ENCODE results near the gene MAPK8IP3.

Gene MAPK8IP3

GRCh38 chr16:1752853-1753252 lies 46.9 kb downstream of the MAPK8IP3 start:
- Histone ChIP-seq H3K27me3 (replicated peaks in 2 of 5; ENCODE audit: control insufficient read depth in 4 of 5, insufficient read depth in 5 of 5, low read length in 4 of 5) (no peaks in the 10 kb centered on the region), H3K9me3 (ENCODE audit: control extremely low read depth in 1 of 5, control insufficient read depth in 4 of 5, insufficient read depth in 2 of 5, low read depth in 1 of 5, low read length in 4 of 5) (no peaks in the 10 kb centered on the region), H3K4me3 (ENCODE audit: control insufficient read depth in 1 of 7, extremely low read depth in 1 of 7, insufficient read depth in 4 of 7, low read depth in 2 of 7, low read length in 6 of 7) (no peak overlapping the region), H3K27ac (ENCODE audit: insufficient read depth in 1 of 2, low read depth in 1 of 2, low read length in 2 of 2, poor library complexity in 1 of 2, severe bottlenecking in 2 of 2) (no peak overlapping the region), H3K4me1 (ENCODE audit: control extremely low read depth in 1 of 4, control insufficient read depth in 4 of 4, insufficient read depth in 4 of 4, low read length in 3 of 4) (no peaks in the 10 kb centered on the region), H3K36me3 (ENCODE audit: control insufficient read depth in 4 of 4, insufficient read depth in 4 of 4, low read length in 3 of 4) (peaks cover 6 to 71% (median 44%) of the 10 kb centered on the region in 4 experiments)
- WGBS (ENCODE audit: insufficient coverage), result 96% methylated on average over 13 of the region's 14 CpGs
- POLR2A ChIA-PET, result no interaction called here
- CTCF ChIA-PET, result no interaction called here
- DNase-seq, result no peak

- no peak overlapping the region for H3K4me3 ChIP-seq (ENCODE audit: control insufficient read depth in 1 of 7, extremely low read depth in 1 of 7, insufficient read depth in 4 of 7, low read depth in 2 of 7, low read length in 6 of 7)
- peaks cover 6 to 66% (median 44%) of the 10 kb centered on the region in 4 experiments for H3K36me3 ChIP-seq (ENCODE audit: control insufficient read depth in 4 of 4, insufficient read depth in 4 of 4, low read length in 3 of 4)
- H3K9me3 ChIP-seq (ENCODE audit: control extremely low read depth in 1 of 5, control insufficient read depth in 4 of 5, insufficient read depth in 2 of 5, low read depth in 1 of 5, low read length in 4 of 5), result no peaks in the 10 kb centered on the region
- CTCF ChIA-PET, result no interaction called here
- no peak for DNase-seq
- no peaks in the 10 kb centered on the region for H3K4me1 ChIP-seq (ENCODE audit: control extremely low read depth in 1 of 4, control insufficient read depth in 4 of 4, insufficient read depth in 4 of 4, low read length in 3 of 4)
- POLR2A ChIA-PET, result no interaction called here
- 98% methylated on average over 10 of the region's 12 CpGs for WGBS (ENCODE audit: insufficient coverage)
- no peaks in the 10 kb centered on the region for H3K27me3 ChIP-seq (replicated peaks in 2 of 5; ENCODE audit: control insufficient read depth in 4 of 5, insufficient read depth in 5 of 5, low read length in 4 of 5)
- no peak overlapping the region for H3K27ac ChIP-seq (ENCODE audit: insufficient read depth in 1 of 2, low read depth in 1 of 2, low read length in 2 of 2, poor library complexity in 1 of 2, severe bottlenecking in 2 of 2)
These were observed 48.2 kb downstream of the MAPK8IP3 start for GRCh38 chr16:1754204-1754603.

DNA sequence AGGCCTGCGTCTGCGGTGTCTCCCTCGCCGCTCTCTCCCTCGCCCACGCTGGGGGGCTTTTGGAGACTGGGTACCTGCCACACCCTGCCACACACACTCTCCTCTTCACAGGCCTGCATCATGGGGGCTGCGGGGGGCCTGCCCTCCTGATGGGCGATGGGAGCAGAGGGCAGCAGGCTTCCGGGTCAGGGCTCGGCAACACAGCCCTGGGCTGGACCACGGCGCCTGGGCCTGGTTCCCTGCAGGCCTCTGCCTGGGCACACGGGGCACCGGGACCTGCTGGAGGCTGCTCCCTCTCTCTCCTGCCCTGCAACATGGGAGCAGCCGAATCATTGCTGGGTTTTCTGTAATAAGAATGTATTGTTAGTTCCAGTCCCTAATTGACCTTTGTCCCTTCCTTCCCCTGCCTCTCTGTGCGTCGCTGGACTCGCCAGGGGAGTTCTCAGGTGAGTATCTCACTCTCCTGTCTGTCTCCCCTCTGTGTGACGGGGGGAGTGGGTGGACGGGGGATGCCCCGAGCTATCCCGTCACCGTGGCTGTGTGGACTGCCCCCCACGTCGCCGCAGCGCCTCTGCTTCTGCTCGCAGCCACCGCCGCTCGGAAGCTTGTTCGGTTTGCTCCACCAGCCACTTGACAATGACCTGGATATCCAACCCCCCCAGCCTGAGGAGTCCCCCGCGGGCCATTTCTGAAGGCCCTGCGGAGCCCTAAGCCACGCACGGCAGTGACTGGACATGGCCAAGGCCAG lies 51.9 kb downstream of the MAPK8IP3 start:
- Histone ChIP-seq H3K27ac (ENCODE audit: insufficient read depth in 1 of 2, low read depth in 1 of 2, low read length in 2 of 2, poor library complexity in 1 of 2, severe bottlenecking in 2 of 2) (no peak overlapping the region), H3K4me1 (ENCODE audit: control extremely low read depth in 1 of 4, control insufficient read depth in 4 of 4, insufficient read depth in 4 of 4, low read length in 3 of 4) (no peaks in the 10 kb centered on the region), H3K27me3 (replicated peaks in 2 of 5; ENCODE audit: control insufficient read depth in 4 of 5, insufficient read depth in 5 of 5, low read length in 4 of 5) (no peaks in the 10 kb centered on the region), H3K9me3 (ENCODE audit: control extremely low read depth in 1 of 5, control insufficient read depth in 4 of 5, insufficient read depth in 2 of 5, low read depth in 1 of 5, low read length in 4 of 5) (no peaks in the 10 kb centered on the region), H3K36me3 (ENCODE audit: control insufficient read depth in 4 of 4, insufficient read depth in 4 of 4, low read length in 3 of 4) (peaks cover 2 to 72% (median 48%) of the 10 kb centered on the region in 4 experiments), H3K4me3 (ENCODE audit: control insufficient read depth in 1 of 7, extremely low read depth in 1 of 7, insufficient read depth in 4 of 7, low read depth in 2 of 7, low read length in 6 of 7) (no peak overlapping the region)
- ChIA-PET POLR2A (no interaction called here), CTCF (no interaction called here)
- WGBS (ENCODE audit: insufficient coverage), result 98% methylated on average over 33 of the region's 37 CpGs
- DNase-seq, result no peak

- Histone ChIP-seq H3K27me3 (replicated peaks in 2 of 5; ENCODE audit: control insufficient read depth in 4 of 5, insufficient read depth in 5 of 5, low read length in 4 of 5) (no peaks in the 10 kb centered on the region), H3K4me1 (ENCODE audit: control extremely low read depth in 1 of 4, control insufficient read depth in 4 of 4, insufficient read depth in 4 of 4, low read length in 3 of 4) (no peaks in the 10 kb centered on the region), H3K4me3 (ENCODE audit: control insufficient read depth in 1 of 7, extremely low read depth in 1 of 7, insufficient read depth in 4 of 7, low read depth in 2 of 7, low read length in 6 of 7) (no peak overlapping the region), H3K27ac (ENCODE audit: insufficient read depth in 1 of 2, low read depth in 1 of 2, low read length in 2 of 2, poor library complexity in 1 of 2, severe bottlenecking in 2 of 2) (no peak overlapping the region), H3K9me3 (ENCODE audit: control extremely low read depth in 1 of 5, control insufficient read depth in 4 of 5, insufficient read depth in 2 of 5, low read depth in 1 of 5, low read length in 4 of 5) (no peaks in the 10 kb centered on the region), H3K36me3 (ENCODE audit: control insufficient read depth in 4 of 4, insufficient read depth in 4 of 4, low read length in 3 of 4) (peaks cover 0 to 76% (median 53%) of the 10 kb centered on the region in 4 experiments)
- POLR2A ChIA-PET, result interaction anchor here (0.6 kb wide), 1 partner anchor 41 kb away, joined by 5 read pairs; no protein-coding TSS in a partner anchor
- 96% methylated on average over 10 of the region's 18 CpGs for WGBS (ENCODE audit: insufficient coverage)
- no peak for DNase-seq
- CTCF ChIA-PET, result interaction anchor here (0.6 kb wide), 1 partner anchor 41 kb away, joined by 3 read pairs; no protein-coding TSS in a partner anchor
These were observed 52.9 kb downstream of the MAPK8IP3 start for GRCh38 chr16:1758923-1759322.

GRCh38 chr16:1759511-1759910 lies 53.5 kb downstream of the MAPK8IP3 start:
- no peak for DNase-seq
- Histone ChIP-seq H3K4me3 (ENCODE audit: control insufficient read depth in 1 of 7, extremely low read depth in 1 of 7, insufficient read depth in 4 of 7, low read depth in 2 of 7, low read length in 6 of 7) (no peak overlapping the region), H3K27ac (ENCODE audit: insufficient read depth in 1 of 2, low read depth in 1 of 2, low read length in 2 of 2, poor library complexity in 1 of 2, severe bottlenecking in 2 of 2) (no peak overlapping the region), H3K27me3 (replicated peaks in 2 of 5; ENCODE audit: control insufficient read depth in 4 of 5, insufficient read depth in 5 of 5, low read length in 4 of 5) (no peaks in the 10 kb centered on the region), H3K4me1 (ENCODE audit: control extremely low read depth in 1 of 4, control insufficient read depth in 4 of 4, insufficient read depth in 4 of 4, low read length in 3 of 4) (no peaks in the 10 kb centered on the region), H3K36me3 (ENCODE audit: control insufficient read depth in 4 of 4, insufficient read depth in 4 of 4, low read length in 3 of 4) (peaks cover 0 to 79% (median 55%) of the 10 kb centered on the region in 4 experiments), H3K9me3 (ENCODE audit: control extremely low read depth in 1 of 5, control insufficient read depth in 4 of 5, insufficient read depth in 2 of 5, low read depth in 1 of 5, low read length in 4 of 5) (no peaks in the 10 kb centered on the region)
- ChIA-PET POLR2A (no interaction called here), CTCF (interaction anchor here (0.6 to 0.9 kb wide), 2 partner anchors 21 to 42 kb away, joined by 3 read pairs; no protein-coding TSS in a partner anchor)
- 98% methylated on average over 21 of the region's 21 CpGs for WGBS (ENCODE audit: insufficient coverage)

GRCh38 chr16:1760911-1761310 lies 54.9 kb downstream of the MAPK8IP3 start:
- no peak for DNase-seq
- ChIA-PET CTCF (interaction anchor here (1.0 to 1.6 kb wide), 2 partner anchors 12 to 28 kb away, joined by 3 read pairs; partner anchors contain the start of genes EME2 and MRPS34), POLR2A (no interaction called here)
- Histone ChIP-seq H3K4me1 (ENCODE audit: control extremely low read depth in 1 of 4, control insufficient read depth in 4 of 4, insufficient read depth in 4 of 4, low read length in 3 of 4) (no peaks in the 10 kb centered on the region), H3K27me3 (replicated peaks in 2 of 5; ENCODE audit: control insufficient read depth in 4 of 5, insufficient read depth in 5 of 5, low read length in 4 of 5) (no peaks in the 10 kb centered on the region), H3K4me3 (ENCODE audit: control insufficient read depth in 1 of 7, extremely low read depth in 1 of 7, insufficient read depth in 4 of 7, low read depth in 2 of 7, low read length in 6 of 7) (no peak overlapping the region), H3K36me3 (ENCODE audit: control insufficient read depth in 4 of 4, insufficient read depth in 4 of 4, low read length in 3 of 4) (peaks cover 0 to 83% (median 57%) of the 10 kb centered on the region in 4 experiments), H3K27ac (ENCODE audit: insufficient read depth in 1 of 2, low read depth in 1 of 2, low read length in 2 of 2, poor library complexity in 1 of 2, severe bottlenecking in 2 of 2) (no peak overlapping the region), H3K9me3 (ENCODE audit: control extremely low read depth in 1 of 5, control insufficient read depth in 4 of 5, insufficient read depth in 2 of 5, low read depth in 1 of 5, low read length in 4 of 5) (no peaks in the 10 kb centered on the region)
- 97% methylated on average over 10 of the region's 15 CpGs for WGBS (ENCODE audit: insufficient coverage)

- POLR2A ChIA-PET, result interaction anchor here (0.6 kb wide), 1 partner anchor 21 kb away, joined by 3 read pairs; the partner anchor contains the start of gene NUBP2
- H3K27ac ChIP-seq (ENCODE audit: insufficient read depth in 1 of 2, low read depth in 1 of 2, low read length in 2 of 2, poor library complexity in 1 of 2, severe bottlenecking in 2 of 2), result no peak overlapping the region
These were observed 55.8 kb downstream of the MAPK8IP3 start for GRCh38 chr16:1761751-1762150.

More at GRCh38 chr16:1761751-1762150, 55.8 kb downstream of the MAPK8IP3 start:
- H3K4me3 ChIP-seq (ENCODE audit: control insufficient read depth in 1 of 7, extremely low read depth in 1 of 7, insufficient read depth in 4 of 7, low read depth in 2 of 7, low read length in 6 of 7), result no peak overlapping the region
- no peaks in the 10 kb centered on the region for H3K9me3 ChIP-seq (ENCODE audit: control extremely low read depth in 1 of 5, control insufficient read depth in 4 of 5, insufficient read depth in 2 of 5, low read depth in 1 of 5, low read length in 4 of 5)
- H3K4me1 ChIP-seq (ENCODE audit: control extremely low read depth in 1 of 4, control insufficient read depth in 4 of 4, insufficient read depth in 4 of 4, low read length in 3 of 4), result no peaks in the 10 kb centered on the region
- H3K27me3 ChIP-seq (replicated peaks in 2 of 5; ENCODE audit: control insufficient read depth in 4 of 5, insufficient read depth in 5 of 5, low read length in 4 of 5), result no peaks in the 10 kb centered on the region
- DNase-seq, result no peak
- CTCF ChIA-PET, result interaction anchor here (1.6 kb wide), 1 partner anchor 29 kb away, joined by 3 read pairs; no protein-coding TSS in a partner anchor
- whole genome bisulfite sequencing (ENCODE audit: insufficient coverage), result 99% methylated on average over 15 of the region's 15 CpGs
- H3K36me3 ChIP-seq (ENCODE audit: control insufficient read depth in 4 of 4, insufficient read depth in 4 of 4, low read length in 3 of 4), result peaks cover 2 to 87% (median 59%) of the 10 kb centered on the region in 4 experiments
